Transverse colon (tissue), 4 donors: ENCODE data around the gene TOR1B. TPM values are rescaled to one million over a fixed set of nuclear protein-coding genes. Genes with fewer than 3 reads are reported as not detected.
A peak's percentile ranks its signal among the peaks of the same experiment; 100 is the strongest.

Experiments used
- DNase-seq: peaks from one replicate; pipeline ENCODE4 v3.0.0-alpha.2; 2019
- H3K27ac ChIP-seq, 4 donors: fragments of 200-600 bp; sonication (generic); 2 replicates each; pipeline ENCODE4 v1.5.1; 2016 to 2018; ENCODE audit warnings: inconsistent platforms in 4 of 4
- H3K27me3 ChIP-seq: fragments of 200-600 bp; sonication (generic); 2 replicates; pipeline ENCODE4 v1.5.1; 2017; ENCODE audit warnings: inconsistent platforms
- H3K36me3 ChIP-seq, 4 donors: fragments of 200-600 bp; sonication (generic); 2 replicates each; pipeline ENCODE4 v1.5.1; 2017 to 2019; ENCODE audit warnings: inconsistent platforms in 4 of 4
- H3K4me1 ChIP-seq, 4 donors: fragments of 200-600 bp; sonication (generic); 2 replicates each; pipeline ENCODE4 v1.5.1; 2017 to 2020; ENCODE audit warnings: inconsistent platforms in 4 of 4
- H3K4me3 ChIP-seq, 4 donors: fragments of 200-600 bp; sonication (generic); 1 replicate in 1 of 4; 2 replicates in 3 of 4; pipeline versions ENCODE4 v1.5.1 to v1.6.1; 2017 to 2019; ENCODE audit warnings: inconsistent platforms in 4 of 4
- H3K9me3 ChIP-seq, 2 donors: fragments of 200-600 bp; sonication (generic); 2 replicates each; pipeline ENCODE4 v1.5.1; 2017 to 2019; ENCODE audit warnings: inconsistent platforms in 2 of 2
- EP300 ChIP-seq: sonication (generic); formaldehyde crosslinking; IDR thresholded peaks from one replicate; pipeline ENCODE4 v1.6.1; 2017; ENCODE audit warnings: antibody characterized with exemption, low read depth
- POLR2A ChIP-seq: fragments of 450-650 bp; IDR thresholded peaks from one replicate; pipeline ENCODE4 v1.6.1; 2016; ENCODE audit warnings: antibody characterized with exemption, mild to moderate bottlenecking, moderate library complexity
- POLR2AphosphoS5 ChIP-seq, 3 donors: sonication (generic); formaldehyde crosslinking; IDR thresholded peaks; one replicate each; pipeline ENCODE4 v1.6.1; 2016; ENCODE audit warnings: antibody characterized with exemption in 3 of 3
- WGBS, 2 donors: methylation state at CpG; one replicate each; pipeline ENCODE4 v1.1.5; 2018; ENCODE audit warnings: low coverage in 1 of 2; 5-methylcytosine and 5-hydroxymethylcytosine counted together
- in situ Hi-C, 4 donors: fragments of 200-750 bp; cut with MboI; loops; one replicate each; pipeline versions ENCODE4 v1.15.0 to v1.15.1; 2017; ENCODE audit warnings: low sequenced_read_pairs in 3 of 4, low pct_ligation_motif_present in 1 of 4, low pct_unique_long_range_greater_than_20kb in 1 of 4
- intact Hi-C: fragments of 100-400 bp; cut with DNase I; formaldehyde crosslinking; loops from one replicate; pipeline ENCODE4 v1.15.1; 2023; ENCODE audit warnings: low total_unique reads
- total RNA-seq, 4 donors: library from RNA; depleted of rRNA; stranded (reverse); fragments of >200 nt; gene quantifications; one replicate each; pipeline ENCODE4 v1.1.0, GENCODE V29; 2016
- TF ChIP-seq, protein P1 (sequence below), 5 experiments: fragments of 200-600 bp in 3 of 5; fragments of 450-650 bp in 2 of 5; sonication (generic) in 3 of 5; IDR thresholded peaks; 1 replicate in 2 of 5; 2 replicates in 3 of 5; pipeline ENCODE4 v1.5.1; 2016 to 2017; ENCODE audit warnings: antibody characterized with exemption in 5 of 5, inconsistent platforms in 3 of 5, mild to moderate bottlenecking in 2 of 5, moderate library complexity in 1 of 5

The TOR1B gene
- total RNA-seq, 4 donors from 2014 or later: 49.0 to 105 (median 62.7) TPM

DNA sequence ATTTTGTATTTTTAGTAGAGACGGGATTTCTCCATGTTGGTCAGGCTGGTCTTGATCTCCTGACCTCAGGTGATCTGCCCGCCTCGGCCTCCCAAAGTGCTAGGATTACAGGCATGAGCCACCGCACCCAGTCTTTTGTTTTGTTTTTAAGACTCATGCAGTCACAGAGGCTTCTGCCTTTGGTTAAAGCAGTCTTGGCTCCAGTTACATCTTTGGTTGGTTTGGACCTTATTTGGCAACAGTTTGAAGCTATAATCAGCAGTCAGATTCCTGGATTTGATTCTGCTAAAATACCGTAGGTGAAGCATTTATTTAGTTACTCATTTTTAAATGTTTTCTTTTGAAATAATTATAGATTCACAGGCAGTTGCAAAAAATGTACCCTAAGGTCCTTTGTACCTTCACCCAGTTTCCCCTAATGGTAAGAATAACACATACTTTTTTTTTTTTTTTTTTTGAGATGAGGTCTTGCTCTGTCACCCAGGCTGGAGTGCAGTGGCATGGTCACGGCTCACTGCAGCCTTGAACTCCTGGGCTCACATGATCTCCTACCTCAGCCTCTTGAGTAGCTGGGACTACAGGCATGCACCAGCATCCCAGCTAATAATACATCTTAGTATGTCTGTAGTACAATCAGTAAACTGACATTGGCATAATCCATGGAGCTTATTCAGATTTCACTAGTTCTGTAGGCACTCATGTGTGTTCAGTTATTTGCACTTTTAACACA lies 48.0 kb downstream of the TOR1B start:
- intact Hi-C loops: no loop called here

DNA sequence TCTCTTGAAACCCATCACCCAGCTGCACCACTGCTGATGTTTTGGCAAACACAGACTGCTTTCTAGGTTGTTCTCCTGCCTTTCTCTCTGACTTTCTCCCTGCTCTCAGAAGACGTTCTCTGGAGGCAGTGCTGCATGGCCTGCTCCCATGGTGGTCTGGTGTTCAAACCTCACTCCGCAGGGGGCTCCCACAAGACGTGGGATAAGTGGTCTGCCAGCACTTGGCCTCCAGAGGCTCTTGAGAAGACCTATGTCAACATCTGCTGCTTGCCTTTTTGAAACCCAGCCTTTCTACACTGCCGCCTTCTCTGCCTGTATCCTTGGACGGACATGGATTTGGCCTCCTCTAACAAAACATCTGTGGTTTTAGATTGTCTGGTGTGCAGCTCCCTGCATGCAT lies 48.8 kb downstream of the TOR1B start:
- no peak for DNase-seq
- TF ChIP-seq POLR2A (no peak), POLR2AphosphoS5 (IDR thresholded peaks at IDR 0.05) (no peak), EP300 (no peak)
- TF ChIP-seq, protein P1, sequence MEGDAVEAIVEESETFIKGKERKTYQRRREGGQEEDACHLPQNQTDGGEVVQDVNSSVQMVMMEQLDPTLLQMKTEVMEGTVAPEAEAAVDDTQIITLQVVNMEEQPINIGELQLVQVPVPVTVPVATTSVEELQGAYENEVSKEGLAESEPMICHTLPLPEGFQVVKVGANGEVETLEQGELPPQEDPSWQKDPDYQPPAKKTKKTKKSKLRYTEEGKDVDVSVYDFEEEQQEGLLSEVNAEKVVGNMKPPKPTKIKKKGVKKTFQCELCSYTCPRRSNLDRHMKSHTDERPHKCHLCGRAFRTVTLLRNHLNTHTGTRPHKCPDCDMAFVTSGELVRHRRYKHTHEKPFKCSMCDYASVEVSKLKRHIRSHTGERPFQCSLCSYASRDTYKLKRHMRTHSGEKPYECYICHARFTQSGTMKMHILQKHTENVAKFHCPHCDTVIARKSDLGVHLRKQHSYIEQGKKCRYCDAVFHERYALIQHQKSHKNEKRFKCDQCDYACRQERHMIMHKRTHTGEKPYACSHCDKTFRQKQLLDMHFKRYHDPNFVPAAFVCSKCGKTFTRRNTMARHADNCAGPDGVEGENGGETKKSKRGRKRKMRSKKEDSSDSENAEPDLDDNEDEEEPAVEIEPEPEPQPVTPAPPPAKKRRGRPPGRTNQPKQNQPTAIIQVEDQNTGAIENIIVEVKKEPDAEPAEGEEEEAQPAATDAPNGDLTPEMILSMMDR (IDR thresholded peaks at IDR 0.05): no peak
- Histone ChIP-seq H3K36me3 (peaks cover 0 to 22% (median 0%) of the 10 kb centered on the region in 4 donors), H3K4me1 (no peaks in the 10 kb centered on the region), H3K27ac (no peak overlapping the region), H3K4me3 (no peak overlapping the region), H3K9me3 (no peaks in the 10 kb centered on the region), H3K27me3 (no peaks in the 10 kb centered on the region)
- WGBS, 2 donors: 80 to 86% methylated on average over 2 to 5 of the region's 5 CpGs
- intact Hi-C loops: no loop called here
- in situ Hi-C loops: no loop called here

More for the DNA sequence above, 48.0 kb downstream of the TOR1B start:
- Histone ChIP-seq H3K27ac (peak overlapping the region in 3 of 4 donors; percentile 2 to 27 (median 18)), H3K36me3 (peaks cover 0 to 22% (median 0%) of the 10 kb centered on the region in 4 donors), H3K4me3 (no peak overlapping the region), H3K27me3 (no peaks in the 10 kb centered on the region), H3K9me3 (no peaks in the 10 kb centered on the region), H3K4me1 (no peaks in the 10 kb centered on the region)
- DNase-seq: no peak
- TF ChIP-seq POLR2A: no peak
- no peak for TF ChIP-seq POLR2AphosphoS5 (IDR thresholded peaks at IDR 0.05)
- TF ChIP-seq EP300: no peak
- TF ChIP-seq, protein P1 (IDR thresholded peaks at IDR 0.05): no peak
- 83 to 86% methylated on average over 5 to 6 of the region's 6 CpGs for WGBS, 2 donors
- in situ Hi-C loops: no loop called here

GRCh38 chr9:129852579-129852978 lies 49.6 kb downstream of the TOR1B start:
- no peaks in the 10 kb centered on the region for H3K4me1 ChIP-seq
- no peak overlapping the region for H3K27ac ChIP-seq
- TF ChIP-seq POLR2A (no peak), POLR2AphosphoS5 (IDR thresholded peaks at IDR 0.05) (no peak), EP300 (no peak)
- TF ChIP-seq, protein P1 (IDR thresholded peaks at IDR 0.05): no peak
- no peaks in the 10 kb centered on the region for H3K27me3 ChIP-seq
- in situ Hi-C loops (no loop called here), intact Hi-C loops (no loop called here)
- peaks cover 0 to 22% (median 0%) of the 10 kb centered on the region in 4 donors for H3K36me3 ChIP-seq
- no peak for DNase-seq
- 72% methylated on average over 5 of the region's 5 CpGs; no CpG with 5 or more reads in 1 of the 2 donors for WGBS, 2 donors
- H3K9me3 ChIP-seq: no peaks in the 10 kb centered on the region
- H3K4me3 ChIP-seq: no peak overlapping the region

GRCh38 chr9:129853614-129854013 lies 50.6 kb downstream of the TOR1B start:
- Histone ChIP-seq H3K4me3 (no peak overlapping the region), H3K4me1 (no peaks in the 10 kb centered on the region), H3K27me3 (no peaks in the 10 kb centered on the region), H3K27ac (no peak overlapping the region), H3K36me3 (peaks cover 0 to 22% (median 0%) of the 10 kb centered on the region in 4 donors), H3K9me3 (no peaks in the 10 kb centered on the region)
- TF ChIP-seq POLR2AphosphoS5 (IDR thresholded peaks at IDR 0.05) (no peak), POLR2A (no peak), EP300 (no peak)
- TF ChIP-seq, protein P1 (IDR thresholded peaks at IDR 0.05): no peak
- intact Hi-C loops: no loop called here
- in situ Hi-C loops: no loop called here
- DNase-seq: no peak
- WGBS, 2 donors: 59 to 79% methylated on average over 2 to 3 of the region's 3 CpGs
